HUES6 (cell line): Measurements from ENCODE around the gene CST3.
"Not testable (repeated sequence)": the region's sequence is repeated elsewhere in the genome, so short reads cannot be mapped to it uniquely, and the experiment has no call there.

Source experiments
- H3K27ac ChIP-seq: 2 replicates; pipeline ENCODE4 v1.7.0; 2013; ENCODE audit warnings: low read depth, mild to moderate bottlenecking, low read length, inconsistent platforms
- H3K27me3 ChIP-seq: 2 replicates; pipeline ENCODE4 v1.6.1; 2013; ENCODE audit warnings: low read length; ENCODE audit not compliant: control insufficient read depth, insufficient read depth
- H3K36me3 ChIP-seq: 2 replicates; pipeline ENCODE4 v1.6.1; 2013; ENCODE audit warnings: low read length; ENCODE audit not compliant: control insufficient read depth, insufficient read depth
- H3K4me1 ChIP-seq: 2 replicates; pipeline ENCODE4 v1.6.1; 2013; ENCODE audit warnings: low read length; ENCODE audit not compliant: control insufficient read depth, insufficient read depth
- H3K4me3 ChIP-seq: 2 replicates; pipeline ENCODE4 v1.5.1; 2013; ENCODE audit warnings: low read depth, low read length
- H3K9ac ChIP-seq: one replicate; pipeline ENCODE4 v1.6.1; 2013; ENCODE audit warnings: mild to moderate bottlenecking, low read length
- H3K9me3 ChIP-seq: 2 replicates; pipeline ENCODE4 v1.6.1; 2013; ENCODE audit warnings: low read depth, low read length; ENCODE audit not compliant: control insufficient read depth, insufficient read depth

The CST3 gene

DNA sequence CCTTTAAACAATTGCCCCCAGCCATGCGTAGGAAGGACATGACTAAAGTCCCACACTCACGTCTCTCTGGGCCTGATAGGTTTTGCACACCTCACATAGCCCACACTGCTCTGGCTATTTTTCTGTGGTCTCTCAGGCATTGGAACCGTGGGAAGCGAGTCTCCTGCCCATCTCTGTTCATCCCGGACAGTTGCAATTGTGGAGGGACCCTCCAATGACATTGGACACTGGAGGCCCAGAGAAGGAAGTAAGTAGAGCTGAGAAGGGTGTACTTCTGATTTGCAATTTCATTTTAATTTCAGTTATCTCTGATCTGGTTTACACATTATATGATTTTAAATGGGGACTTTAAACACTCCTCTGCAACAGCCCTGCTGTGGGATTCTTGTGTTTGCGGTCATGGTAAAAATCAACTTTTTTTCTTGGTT, 23.3 kb upstream of the CST3 start:
- Histone ChIP-seq H3K27ac (no peak overlapping the region), H3K27me3 (no peaks in the 10 kb centered on the region), H3K36me3 (no peaks in the 10 kb centered on the region), H3K4me1 (peaks cover 3% of the 10 kb centered on the region; the same call in 1 of the 2 replicates), H3K9ac (no peak overlapping the region), H3K9me3 (no peaks in the 10 kb centered on the region), H3K4me3 (no peak overlapping the region)

DNA sequence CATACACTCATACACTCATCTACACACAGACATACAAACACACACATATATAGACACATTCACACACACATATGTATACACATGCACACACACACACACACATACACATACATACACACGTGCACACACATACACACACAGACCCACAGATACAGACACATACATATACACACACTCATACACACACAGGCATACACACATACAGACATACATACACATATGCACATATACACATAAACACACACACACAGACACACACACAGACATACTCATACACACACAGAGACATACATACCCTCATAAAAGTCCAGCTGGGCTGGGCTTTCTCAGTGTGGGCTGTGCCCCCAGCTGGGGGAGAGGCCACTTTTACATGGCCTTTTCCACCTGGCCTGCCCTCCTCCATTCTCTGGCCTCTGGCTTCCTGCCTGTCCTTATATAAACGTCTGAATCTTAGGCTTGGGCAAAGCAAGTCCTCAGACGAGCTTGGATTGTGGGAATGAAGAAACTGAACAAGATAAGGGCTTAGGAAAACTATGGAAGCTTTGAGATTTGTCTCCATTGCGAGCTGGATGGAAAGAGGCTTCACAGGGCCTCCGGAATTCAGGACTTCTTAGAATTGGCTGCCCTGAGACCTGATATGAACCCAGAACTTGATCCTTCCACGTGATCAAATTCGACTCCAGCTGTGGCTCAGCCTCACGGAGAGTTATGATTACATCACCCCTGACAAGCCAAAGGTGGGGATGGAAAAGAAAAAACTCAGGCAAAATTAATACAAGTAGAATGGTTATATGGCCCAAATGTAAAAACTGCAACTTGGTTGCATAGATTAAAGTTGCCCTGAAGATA, 22.5 kb upstream of the CST3 start:
- Histone ChIP-seq H3K36me3 (no peaks in the 10 kb centered on the region), H3K9me3 (no peaks in the 10 kb centered on the region), H3K27me3 (no peaks in the 10 kb centered on the region), H3K4me1 (peaks cover 5% of the 10 kb centered on the region; the same call in 1 of the 2 replicates), H3K4me3 (no peak overlapping the region), H3K9ac (no peak overlapping the region), H3K27ac (no peak overlapping the region)

GRCh38 chr20:23659610-23659988, 21.8 kb upstream of the CST3 start:
- not testable (repeated sequence) for H3K27ac ChIP-seq, H3K9ac ChIP-seq, H3K27me3 ChIP-seq, H3K4me1 ChIP-seq, H3K9me3 ChIP-seq, H3K36me3 ChIP-seq, H3K4me3 ChIP-seq

DNA sequence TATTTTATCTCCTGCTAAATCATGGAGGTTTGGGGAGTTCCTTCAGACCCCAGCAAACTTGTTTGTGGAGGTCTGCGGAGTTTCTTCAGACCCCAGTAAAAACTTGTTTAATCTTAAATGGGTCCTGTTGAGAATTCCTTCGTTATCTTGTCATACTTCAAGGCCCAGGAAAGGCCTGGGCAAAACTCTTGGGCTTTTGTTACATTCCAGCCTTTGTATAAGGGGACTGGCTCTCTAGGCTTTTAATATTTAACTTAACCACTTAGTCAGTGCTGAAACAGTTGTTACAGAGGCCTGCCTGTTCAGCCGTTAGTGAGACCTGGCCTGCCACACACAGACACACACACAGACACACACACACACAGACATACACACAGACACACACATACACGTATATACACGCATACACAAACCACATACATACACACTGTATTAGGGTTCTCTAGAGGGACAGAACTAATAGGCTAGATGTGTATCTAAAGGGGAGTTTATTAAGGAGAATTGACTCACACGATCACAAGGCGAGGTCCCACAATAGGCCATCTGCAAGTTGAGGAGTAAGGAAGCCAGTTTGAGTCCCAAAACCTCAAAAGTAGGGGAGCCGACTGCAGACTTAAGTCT, 21.3 kb upstream of the CST3 start:
- H3K27ac ChIP-seq, result no peak overlapping the region
- H3K4me1 ChIP-seq, result peaks cover 5% of the 10 kb centered on the region; the same call in 1 of the 2 replicates
- H3K27me3 ChIP-seq, result no peaks in the 10 kb centered on the region
- no peak overlapping the region for H3K4me3 ChIP-seq
- H3K36me3 ChIP-seq, result no peaks in the 10 kb centered on the region
- H3K9me3 ChIP-seq, result no peaks in the 10 kb centered on the region
- no peak overlapping the region for H3K9ac ChIP-seq

DNA sequence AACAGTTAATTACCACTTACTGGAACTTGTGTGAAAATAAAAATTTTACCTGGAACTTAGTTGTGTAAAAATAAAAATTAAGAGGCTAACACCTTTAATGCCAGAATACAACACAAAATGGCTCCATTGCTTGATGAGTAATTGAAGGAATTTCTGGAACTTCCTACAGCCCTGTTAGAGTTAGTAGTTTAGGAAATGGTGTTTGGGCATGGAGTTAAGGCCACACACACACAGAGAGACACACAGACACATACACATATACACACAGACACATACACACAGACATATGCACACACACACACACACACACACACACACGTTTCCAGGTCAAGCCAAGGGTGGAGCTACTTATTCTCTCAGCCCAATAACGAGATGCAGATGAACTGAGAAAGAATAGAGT, 20.6 kb upstream of the CST3 start:
- H3K9ac ChIP-seq, result no peak overlapping the region
- H3K36me3 ChIP-seq, result no peaks in the 10 kb centered on the region
- no peak overlapping the region for H3K27ac ChIP-seq
- H3K4me3 ChIP-seq, result no peak overlapping the region
- no peaks in the 10 kb centered on the region for H3K27me3 ChIP-seq
- peaks cover 5% of the 10 kb centered on the region; the same call in 1 of the 2 replicates for H3K4me1 ChIP-seq
- H3K9me3 ChIP-seq, result no peaks in the 10 kb centered on the region

DNA sequence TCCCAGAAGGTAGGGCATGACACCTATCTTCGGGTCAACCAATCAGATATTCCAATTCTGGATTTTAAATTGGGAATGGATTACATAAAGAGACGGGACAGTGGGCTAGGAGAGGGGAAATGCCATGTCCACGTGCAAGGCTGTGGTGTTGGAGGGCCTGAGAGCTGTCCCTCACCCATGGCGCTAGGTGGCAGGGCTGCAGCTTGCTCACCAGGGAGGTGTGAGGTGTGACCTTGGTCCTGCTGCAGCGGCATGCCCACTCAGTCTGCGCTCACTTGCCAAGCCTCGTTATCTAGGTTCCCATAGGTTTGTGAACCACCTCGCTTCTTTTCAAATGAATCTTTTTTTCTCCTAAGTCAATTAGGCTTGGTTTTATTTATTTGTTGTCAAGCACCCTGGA, 19.4 kb upstream of the CST3 start:
- Histone ChIP-seq H3K9me3 (no peaks in the 10 kb centered on the region), H3K36me3 (no peaks in the 10 kb centered on the region), H3K4me1 (peaks cover 5% of the 10 kb centered on the region; the same call in 1 of the 2 replicates), H3K4me3 (no peak overlapping the region), H3K27me3 (no peaks in the 10 kb centered on the region), H3K9ac (no peak overlapping the region), H3K27ac (no peak overlapping the region)

GRCh38 chr20:23656372-23656771, 18.6 kb upstream of the CST3 start:
- H3K9me3 ChIP-seq, result no peaks in the 10 kb centered on the region
- no peaks in the 10 kb centered on the region for H3K36me3 ChIP-seq
- no peak overlapping the region for H3K27ac ChIP-seq
- peaks cover 5% of the 10 kb centered on the region; the same call in 1 of the 2 replicates for H3K4me1 ChIP-seq
- H3K9ac ChIP-seq, result no peak overlapping the region
- no peak overlapping the region for H3K4me3 ChIP-seq
- no peaks in the 10 kb centered on the region for H3K27me3 ChIP-seq

- H3K36me3 ChIP-seq, result no peaks in the 10 kb centered on the region
- no peaks in the 10 kb centered on the region for H3K27me3 ChIP-seq
- H3K4me3 ChIP-seq, result no peak overlapping the region
- H3K4me1 ChIP-seq, result peaks cover 5% of the 10 kb centered on the region; the same call in 1 of the 2 replicates
- no peak overlapping the region for H3K27ac ChIP-seq
- H3K9ac ChIP-seq, result no peak overlapping the region
- H3K9me3 ChIP-seq, result no peaks in the 10 kb centered on the region
These were observed 17.9 kb upstream of the CST3 start for GRCh38 chr20:23655491-23656211.

DNA sequence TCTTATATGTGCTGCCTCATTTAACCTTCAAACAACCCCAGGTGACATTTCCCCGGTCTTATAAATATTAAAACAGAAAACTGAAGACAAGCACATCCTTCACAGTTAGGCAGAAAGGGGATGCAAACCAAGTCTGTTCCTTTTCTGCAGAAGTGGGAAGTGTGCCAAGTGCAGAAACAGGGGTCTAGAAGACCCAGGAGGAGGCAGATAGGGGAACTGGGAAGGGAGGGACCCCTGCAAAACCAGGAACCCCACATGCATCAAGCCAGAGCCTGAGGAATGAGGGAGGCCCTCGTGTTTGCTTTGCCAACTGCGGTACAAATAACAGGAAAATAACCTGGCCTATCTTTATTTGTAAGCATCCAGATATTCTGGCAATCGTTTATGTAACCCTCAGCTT, 17.0 kb upstream of the CST3 start:
- Histone ChIP-seq H3K27ac (no peak overlapping the region), H3K9ac (no peak overlapping the region), H3K36me3 (no peaks in the 10 kb centered on the region), H3K27me3 (no peaks in the 10 kb centered on the region), H3K4me1 (0 out of 2 replicates have a peak, but pooled peaks cover 5% of the 10 kb centered on the region), H3K9me3 (no peaks in the 10 kb centered on the region), H3K4me3 (no peak overlapping the region)

DNA sequence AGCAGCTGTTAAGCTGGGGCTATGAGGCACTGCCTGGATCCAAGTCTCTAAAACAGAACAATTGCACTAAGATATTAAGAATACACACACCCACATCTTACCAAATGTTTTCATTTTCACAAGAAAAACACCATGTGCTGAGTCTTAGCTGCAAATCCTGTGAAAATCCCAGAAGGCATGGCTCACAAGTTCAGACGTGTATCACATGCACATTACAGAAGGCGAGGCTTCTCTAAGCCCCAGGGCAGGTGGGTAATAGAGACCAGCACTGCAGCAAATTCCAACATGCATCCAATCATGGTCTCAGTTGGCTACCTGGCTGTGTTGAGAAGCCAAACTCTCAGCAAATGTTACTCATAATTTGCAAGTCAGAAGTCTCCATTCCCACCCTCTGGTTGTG, 16.2 kb upstream of the CST3 start:
- Histone ChIP-seq H3K4me3 (no peak overlapping the region), H3K9me3 (no peaks in the 10 kb centered on the region), H3K36me3 (no peaks in the 10 kb centered on the region), H3K27ac (no peak overlapping the region), H3K9ac (no peak overlapping the region), H3K27me3 (no peaks in the 10 kb centered on the region), H3K4me1 (0 out of 2 replicates have a peak, but pooled peaks cover 5% of the 10 kb centered on the region)
